ENCODE data around the gene FARSA.

DNA sequence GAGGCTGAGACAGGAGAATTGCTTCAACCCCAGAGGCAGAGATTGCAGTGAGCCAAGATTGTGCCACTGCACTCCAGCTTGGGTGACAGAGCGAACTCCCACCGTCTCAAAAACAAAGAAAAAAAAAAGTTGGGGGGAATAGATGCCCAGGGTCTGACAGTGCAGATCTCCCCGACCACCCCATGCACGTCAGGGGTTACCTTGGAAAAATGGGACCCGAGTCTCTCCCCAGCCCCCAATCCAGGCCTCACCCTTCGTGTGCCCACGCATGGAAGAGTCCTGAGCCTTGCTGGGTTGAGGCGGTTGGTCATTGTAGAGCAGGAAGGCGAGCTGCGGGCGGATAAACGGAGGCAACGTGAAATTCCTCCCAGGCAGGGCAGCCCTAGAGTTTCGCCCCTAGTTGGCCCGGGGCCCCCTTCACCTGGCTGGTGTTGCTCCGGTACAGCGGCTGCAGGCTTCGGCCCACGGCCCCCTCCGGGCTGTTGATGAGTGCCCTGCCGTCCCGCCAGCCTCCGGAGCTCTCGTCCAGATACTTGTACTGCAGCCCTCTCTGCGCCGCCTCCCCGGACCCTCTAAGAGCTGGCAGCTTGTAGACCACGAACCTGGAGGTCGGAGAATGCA is 52.9 kb downstream of the FARSA start:
- TF ChIP-seq, protein P1, sequence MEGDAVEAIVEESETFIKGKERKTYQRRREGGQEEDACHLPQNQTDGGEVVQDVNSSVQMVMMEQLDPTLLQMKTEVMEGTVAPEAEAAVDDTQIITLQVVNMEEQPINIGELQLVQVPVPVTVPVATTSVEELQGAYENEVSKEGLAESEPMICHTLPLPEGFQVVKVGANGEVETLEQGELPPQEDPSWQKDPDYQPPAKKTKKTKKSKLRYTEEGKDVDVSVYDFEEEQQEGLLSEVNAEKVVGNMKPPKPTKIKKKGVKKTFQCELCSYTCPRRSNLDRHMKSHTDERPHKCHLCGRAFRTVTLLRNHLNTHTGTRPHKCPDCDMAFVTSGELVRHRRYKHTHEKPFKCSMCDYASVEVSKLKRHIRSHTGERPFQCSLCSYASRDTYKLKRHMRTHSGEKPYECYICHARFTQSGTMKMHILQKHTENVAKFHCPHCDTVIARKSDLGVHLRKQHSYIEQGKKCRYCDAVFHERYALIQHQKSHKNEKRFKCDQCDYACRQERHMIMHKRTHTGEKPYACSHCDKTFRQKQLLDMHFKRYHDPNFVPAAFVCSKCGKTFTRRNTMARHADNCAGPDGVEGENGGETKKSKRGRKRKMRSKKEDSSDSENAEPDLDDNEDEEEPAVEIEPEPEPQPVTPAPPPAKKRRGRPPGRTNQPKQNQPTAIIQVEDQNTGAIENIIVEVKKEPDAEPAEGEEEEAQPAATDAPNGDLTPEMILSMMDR (IDR thresholded peaks at IDR 0.05 in 4 of 5, conservative IDR thresholded peaks at IDR 0.05 in 1 of 5) = no peak
- TF ChIP-seq POLR2A (IDR thresholded peaks at IDR 0.05) = no peak
